Osteocyte (in vitro differentiated cells): ENCODE data around the gene IL11. TPM values are rescaled to one million over a fixed set of nuclear protein-coding genes. Genes with fewer than 3 reads are reported as not detected.
"Not testable (repeated sequence)": the region's sequence is repeated elsewhere in the genome, so short reads cannot be mapped to it uniquely, and the experiment has no call there.

Experiments
- DNase-seq: peaks from one replicate; pipeline ENCODE4 v3.0.0; 2021; ENCODE audit warnings: mixed read lengths; ENCODE audit not compliant: unreplicated experiment; ENCODE audit errors: extremely low spot score
- H3K27ac Mint-ChIP-seq: one replicate; pipeline ENCODE4 v1.8.0; 2021; ENCODE audit warnings: mild to moderate bottlenecking, mixed read lengths; ENCODE audit not compliant: unreplicated experiment
- H3K27me3 Mint-ChIP-seq: one replicate; pipeline ENCODE4 v1.8.0; 2021; ENCODE audit warnings: mixed read lengths; ENCODE audit not compliant: unreplicated experiment
- H3K36me3 Mint-ChIP-seq: one replicate; pipeline ENCODE4 v1.8.0; 2021; ENCODE audit warnings: mixed read lengths; ENCODE audit not compliant: unreplicated experiment
- H3K4me1 Mint-ChIP-seq: one replicate; pipeline ENCODE4 v1.8.0; 2021; ENCODE audit warnings: mixed read lengths; ENCODE audit not compliant: unreplicated experiment
- H3K4me3 Mint-ChIP-seq: one replicate; pipeline ENCODE4 v1.8.0; 2021; ENCODE audit warnings: mild to moderate bottlenecking, moderate library complexity, mixed read lengths; ENCODE audit not compliant: unreplicated experiment
- H3K9me3 Mint-ChIP-seq: one replicate; pipeline ENCODE4 v1.8.0; 2021; ENCODE audit warnings: mixed read lengths; ENCODE audit not compliant: unreplicated experiment
- total RNA-seq: library from RNA; stranded (reverse); gene quantifications from 2 replicates; pipeline ENCODE4 v1.2.1, GENCODE V29; 2021
- TF ChIP-seq, protein P1 (sequence below): fragments of 200-600 bp; sonication (generic); IDR thresholded peaks from 2 replicates; pipeline ENCODE4 v1.5.0; 2021; ENCODE audit warnings: antibody characterized with exemption, mild to moderate bottlenecking, moderate library complexity

IL11 gene
- total RNA-seq, 1 donor from 2014 or later, result 1.0 TPM

GRCh38 chr19:55339105-55339888 is 31.0 kb downstream of the IL11 start, which contains the start of gene KMT5C:
Gene KMT5C (plus strand): TSS chr19:55339876. CDS start chr19:55341937, 2,061 bp downstream.
- Mint-ChIP-seq H3K9me3 (no peaks in the 10 kb centered on the region), H3K4me3 (peak within 1 kb of the TSS; percentile 89), H3K4me1 (peaks cover 24% of the 10 kb centered on the region), H3K36me3 (peaks cover 8% of the 10 kb centered on the region), H3K27me3 (peaks cover 2% of the 10 kb centered on the region), H3K27ac (peak within 1 kb of the TSS; percentile 99)
- peak; percentile 100 for DNase-seq
- TF ChIP-seq, protein P1, sequence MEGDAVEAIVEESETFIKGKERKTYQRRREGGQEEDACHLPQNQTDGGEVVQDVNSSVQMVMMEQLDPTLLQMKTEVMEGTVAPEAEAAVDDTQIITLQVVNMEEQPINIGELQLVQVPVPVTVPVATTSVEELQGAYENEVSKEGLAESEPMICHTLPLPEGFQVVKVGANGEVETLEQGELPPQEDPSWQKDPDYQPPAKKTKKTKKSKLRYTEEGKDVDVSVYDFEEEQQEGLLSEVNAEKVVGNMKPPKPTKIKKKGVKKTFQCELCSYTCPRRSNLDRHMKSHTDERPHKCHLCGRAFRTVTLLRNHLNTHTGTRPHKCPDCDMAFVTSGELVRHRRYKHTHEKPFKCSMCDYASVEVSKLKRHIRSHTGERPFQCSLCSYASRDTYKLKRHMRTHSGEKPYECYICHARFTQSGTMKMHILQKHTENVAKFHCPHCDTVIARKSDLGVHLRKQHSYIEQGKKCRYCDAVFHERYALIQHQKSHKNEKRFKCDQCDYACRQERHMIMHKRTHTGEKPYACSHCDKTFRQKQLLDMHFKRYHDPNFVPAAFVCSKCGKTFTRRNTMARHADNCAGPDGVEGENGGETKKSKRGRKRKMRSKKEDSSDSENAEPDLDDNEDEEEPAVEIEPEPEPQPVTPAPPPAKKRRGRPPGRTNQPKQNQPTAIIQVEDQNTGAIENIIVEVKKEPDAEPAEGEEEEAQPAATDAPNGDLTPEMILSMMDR, result peak; percentile 44

GRCh38 chr19:55336101-55336500 is 34.2 kb downstream of the IL11 start:
- Mint-ChIP-seq H3K4me1 (peaks cover 17% of the 10 kb centered on the region), H3K4me3 (no peak overlapping the region), H3K27me3 (peaks cover 6% of the 10 kb centered on the region), H3K9me3 (no peaks in the 10 kb centered on the region), H3K36me3 (no peaks in the 10 kb centered on the region), H3K27ac (no peak overlapping the region)
- DNase-seq, result no peak
- TF ChIP-seq, protein P1, result no peak

DNA sequence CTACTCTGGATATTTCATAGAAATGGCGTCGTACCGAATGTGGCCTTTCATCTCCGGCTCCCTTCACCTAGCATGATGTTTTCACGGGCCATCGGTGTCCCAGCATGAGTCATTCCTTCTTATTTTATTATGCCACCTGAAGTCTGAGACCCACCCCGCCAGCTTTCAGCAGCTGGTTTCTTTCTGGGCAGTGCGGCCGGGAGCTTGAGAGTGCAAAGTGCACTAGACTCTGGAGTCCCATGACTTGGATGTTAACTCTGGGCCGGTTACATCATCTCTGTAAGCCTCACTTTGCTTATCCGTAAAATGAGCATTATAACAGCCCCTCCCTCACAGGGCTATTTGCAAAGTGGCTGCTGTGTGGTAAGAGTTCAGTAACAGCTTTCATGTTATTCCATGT is 36.4 kb downstream of the IL11 start:
- Mint-ChIP-seq H3K9me3 (no peaks in the 10 kb centered on the region), H3K27ac (no peak overlapping the region), H3K36me3 (no peaks in the 10 kb centered on the region), H3K27me3 (peaks cover 6% of the 10 kb centered on the region), H3K4me1 (peaks cover 5% of the 10 kb centered on the region), H3K4me3 (no peak overlapping the region)
- TF ChIP-seq, protein P1, result no peak
- no peak for DNase-seq

DNA sequence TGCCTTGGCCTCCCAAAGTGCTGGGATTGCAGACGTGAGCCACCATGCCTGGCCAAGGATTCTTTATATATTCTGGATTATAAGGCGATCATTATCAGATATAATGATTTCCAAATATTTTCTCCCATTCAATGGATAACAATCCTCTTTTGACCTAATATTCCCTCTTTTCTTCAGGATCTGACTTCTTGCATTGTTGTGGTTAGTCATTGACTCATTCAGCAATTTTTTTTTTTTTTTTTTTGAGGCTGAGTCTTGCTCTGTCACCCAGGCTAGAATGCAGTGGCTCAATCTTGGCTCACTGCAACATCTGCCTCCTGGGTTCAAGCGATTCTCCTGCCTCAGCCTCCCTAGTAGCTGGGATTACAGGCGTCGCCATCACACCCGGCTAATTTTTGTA is 40.5 kb downstream of the IL11 start:
- not testable (repeated sequence) for H3K27ac Mint-ChIP-seq, H3K27me3 Mint-ChIP-seq, H3K9me3 Mint-ChIP-seq, DNase-seq, H3K4me1 Mint-ChIP-seq, H3K36me3 Mint-ChIP-seq, H3K4me3 Mint-ChIP-seq

GRCh38 chr19:55328774-55329318 is 41.4 kb downstream of the IL11 start:
- H3K27ac Mint-ChIP-seq, DNase-seq, H3K9me3 Mint-ChIP-seq, H3K4me3 Mint-ChIP-seq, H3K4me1 Mint-ChIP-seq, H3K27me3 Mint-ChIP-seq, H3K36me3 Mint-ChIP-seq: not testable (repeated sequence)

- H3K4me1 Mint-ChIP-seq, result peaks cover under 1% of the 10 kb centered on the region
- TF ChIP-seq, protein P1, result no peak
- no peak for DNase-seq
- no peak within 1 kb of the TSS for H3K4me3 Mint-ChIP-seq
- H3K36me3 Mint-ChIP-seq, result no peaks in the 10 kb centered on the region
- peaks cover 3% of the 10 kb centered on the region for H3K27me3 Mint-ChIP-seq
- H3K27ac Mint-ChIP-seq, result no peak within 1 kb of the TSS
- H3K9me3 Mint-ChIP-seq, result no peaks in the 10 kb centered on the region
Observed at GRCh38 chr19:55325172-55325571, 45.1 kb downstream of the IL11 start, which contains the start of gene TMEM150B. Gene TMEM150B (minus strand): TSS chr19:55325341. CDS start chr19:55321036, 4,305 bp downstream.
